GM23338 (cell line): ENCODE data around the gene CFDP1.

Source experiments
- CREB1 ChIP-seq: fragments of 250-450 bp; sonication (Bioruptor Pico); IDR thresholded peaks from 2 replicates; pipeline ENCODE4 v1.5.0; 2020; ENCODE audit warnings: low read depth, mild to moderate bottlenecking, moderate library complexity
- CTCF ChIP-seq, 2 experiments: fragments of 200-600 bp in 1 of 2; sonication (generic) in 1 of 2; conservative IDR thresholded peaks; 2 replicates each; pipeline versions ENCODE4 v1.5.1 to v1.6.1; 2016 to 2017; ENCODE audit warnings: antibody characterized with exemption in 2 of 2, low read depth in 2 of 2, mild to moderate bottlenecking in 2 of 2, moderate library complexity in 1 of 2
- ETS1 ChIP-seq: IDR thresholded peaks from 2 replicates; pipeline ENCODE4 v1.6.1; 2016; ENCODE audit warnings: antibody characterized with exemption
- EZH2 ChIP-seq: fragments of 200-600 bp; sonication (generic); IDR thresholded peaks from one replicate; pipeline ENCODE4 v1.8.0; 2017; ENCODE audit warnings: antibody characterized with exemption, mild to moderate bottlenecking, low read depth; ENCODE audit not compliant: unreplicated experiment
- EZH2phosphoT487 ChIP-seq: fragments of 200-600 bp; sonication (generic); IDR thresholded peaks from one replicate; pipeline ENCODE4 v1.8.1; 2018; ENCODE audit warnings: antibody characterized with exemption; ENCODE audit not compliant: unreplicated experiment
- NANOG ChIP-seq: IDR thresholded peaks from 2 replicates; pipeline ENCODE4 v1.6.1; 2016; ENCODE audit warnings: antibody characterized with exemption, borderline replicate concordance
- POLR2AphosphoS5 ChIP-seq: IDR thresholded peaks from 2 replicates; pipeline ENCODE4 v1.6.1; 2016; ENCODE audit warnings: antibody characterized with exemption, low read depth
- REST ChIP-seq: IDR thresholded peaks from one replicate; pipeline ENCODE4 v1.6.1; 2018; ENCODE audit warnings: antibody characterized with exemption; ENCODE audit not compliant: unreplicated experiment
- STAT1 ChIP-seq: IDR thresholded peaks from one replicate; pipeline ENCODE4 v1.6.1; 2016; ENCODE audit warnings: antibody characterized with exemption; ENCODE audit not compliant: unreplicated experiment
- ZNF114 ChIP-seq: fragments of 250-450 bp; sonication (Bioruptor Pico); IDR thresholded peaks from 2 replicates; pipeline ENCODE4 v1.5.0; 2020; ENCODE audit warnings: mild to moderate bottlenecking, moderate library complexity

DNA sequence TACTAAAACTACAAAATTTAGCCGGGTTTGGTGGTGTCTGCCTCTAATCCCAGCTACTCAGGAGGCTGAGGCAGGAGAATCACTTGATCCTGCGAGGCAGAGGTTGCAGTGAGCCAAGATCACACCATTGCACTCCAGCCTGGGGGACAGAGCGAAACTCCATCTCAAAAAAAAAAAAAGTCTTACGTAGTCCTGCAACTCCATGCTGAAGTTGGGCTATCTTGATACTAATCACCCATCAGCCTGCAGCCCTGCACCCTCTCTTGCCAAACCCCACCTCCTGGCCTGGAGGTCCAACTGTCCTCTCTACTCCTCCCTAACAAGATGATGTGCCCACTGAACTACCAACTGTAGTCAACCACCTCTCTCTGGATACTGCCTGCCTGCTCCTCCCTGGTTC lies 26.4 kb upstream of the CFDP1 start:
- TF ChIP-seq CTCF (conservative IDR thresholded peaks at IDR 0.05; ENCODE audit: low read depth in 2 of 2) (no peak), REST (no peak), EZH2phosphoT487 (no peak), POLR2AphosphoS5 (no peak), EZH2 (no peak), STAT1 (no peak), NANOG (no peak), CREB1 (CRISPR knock-in tag) (no peak), ETS1 (no peak), ZNF114 (CRISPR knock-in tag) (no peak)
